Endothelial cell of umbilical vein (primary cell): ENCODE measurements around the gene SLC25A17. TPM values are rescaled to one million over a fixed set of nuclear protein-coding genes. Genes with fewer than 3 reads are reported as not detected.

Experiments
- BruUV-seq: library from RNA; stranded (reverse); fragments of 400-500 nt; replicated peaks from 2 replicates; lab custom pipeline; 2021; lab: Mats Ljungman, UMichigan
- CTCF ChIA-PET: fragments of 300-600, 350-600 bp; sonication (Branson Sonifier 250); formaldehyde crosslinking; loops from one replicate; lab custom pipeline; 2021; ENCODE audit warnings: antibody characterized with exemption, inconsistent platforms; lab: Charles Lee
- POLR2A ChIA-PET: fragments of 300-600, 350-600 bp; sonication (Branson Sonifier 250); formaldehyde crosslinking; loops from one replicate; lab custom pipeline; 2021; ENCODE audit warnings: antibody characterized with exemption, inconsistent platforms; lab: Charles Lee
- DNase-seq: peaks from one replicate; pipeline ENCODE4 v3.0.0-alpha.2; 2011; ENCODE audit warnings: low read depth, low spot score
- FAIRE-seq: peaks from 2 replicates; lab custom pipeline; 2011; peaks lifted over from hg19 to GRCh38; lab: Jason Lieb, UNC
- H2AFZ ChIP-seq: 2 replicates; pipeline ENCODE4 v1.6.0; 2012; ENCODE audit warnings: low read depth, low read length, control low read depth, inconsistent platforms
- H3K27ac ChIP-seq: 2 replicates; pipeline ENCODE4 v1.5.1; 2011; ENCODE audit warnings: low read depth, mild to moderate bottlenecking, control low read depth, low read length, moderate library complexity; ENCODE audit not compliant: insufficient read depth
- H3K27me3 ChIP-seq, 2 experiments: 2 replicates each; pipeline versions ENCODE4 v1.6.0 to v1.6.1; 2011; ENCODE audit warnings: low read length in 2 of 2, mixed read lengths in 1 of 2; ENCODE audit not compliant: control insufficient read depth in 2 of 2, insufficient read depth in 2 of 2
- H3K36me3 ChIP-seq, 2 experiments: 2 replicates in 1 of 2; 3 replicates in 1 of 2; pipeline ENCODE4 v1.5.1; 2011; ENCODE audit warnings: low read length in 2 of 2, mild to moderate bottlenecking in 1 of 2, moderate library complexity in 1 of 2; ENCODE audit not compliant: control insufficient read depth in 2 of 2, insufficient read depth in 2 of 2; ENCODE audit errors: extremely low read depth in 1 of 2
- H3K4me1 ChIP-seq: 3 replicates; pipeline ENCODE4 v1.5.1; 2011; ENCODE audit warnings: mild to moderate bottlenecking, low read length; ENCODE audit not compliant: control insufficient read depth, insufficient read depth; ENCODE audit errors: extremely low read depth
- H3K4me2 ChIP-seq: 2 replicates; pipeline ENCODE4 v1.6.1; 2011; ENCODE audit warnings: low read length, control low read depth, mixed read lengths; ENCODE audit not compliant: insufficient read depth
- H3K4me3 ChIP-seq, 3 experiments: fragments of 200-600 bp in 1 of 3; sonication (generic), shearing (Covaris generic) in 1 of 3; replicated peaks in 1 of 3; 2 replicates each; pipeline ENCODE4 v1.5.1; 2011 to 2016; ENCODE audit warnings: control low read depth in 3 of 3, low read length in 3 of 3, mild to moderate bottlenecking in 2 of 3, inconsistent platforms in 1 of 3, low read depth in 1 of 3, moderate library complexity in 1 of 3; ENCODE audit not compliant: insufficient read depth in 1 of 3
- H3K79me2 ChIP-seq: 2 replicates; pipeline ENCODE4 v1.6.0; 2012; ENCODE audit warnings: low read length, inconsistent platforms; ENCODE audit not compliant: control insufficient read depth, insufficient read depth
- H3K9ac ChIP-seq: replicated peaks from 2 replicates; pipeline ENCODE3; 2011; ENCODE audit warnings: low read length, control low read depth; ENCODE audit not compliant: insufficient read depth; ENCODE audit errors: extremely low read depth
- H3K9me1 ChIP-seq: replicated peaks from 3 replicates; pipeline ENCODE4 v1.6.0; 2011; ENCODE audit warnings: mild to moderate bottlenecking, low read length; ENCODE audit not compliant: control insufficient read depth, insufficient read depth; ENCODE audit errors: extremely low read depth
- H3K9me3 ChIP-seq: replicated peaks from 2 replicates; pipeline ENCODE4 v1.5.1; 2012; ENCODE audit warnings: low read length, inconsistent platforms; ENCODE audit not compliant: control insufficient read depth, insufficient read depth
- H4K20me1 ChIP-seq: replicated peaks from 2 replicates; pipeline ENCODE3; 2011; ENCODE audit warnings: mild to moderate bottlenecking, low read length; ENCODE audit not compliant: control insufficient read depth, insufficient read depth; ENCODE audit errors: extremely low read depth
- EZH2 ChIP-seq: IDR thresholded peaks from 2 replicates; pipeline ENCODE4 v1.6.1; 2012; ENCODE audit warnings: borderline replicate concordance, low read depth, mild to moderate bottlenecking, moderate library complexity, low read length, inconsistent platforms; ENCODE audit not compliant: severe bottlenecking
- FOS ChIP-seq: IDR thresholded peaks from 2 replicates; pipeline ENCODE4 v1.6.1; 2011; ENCODE audit warnings: mild to moderate bottlenecking, low read length, moderate library complexity, borderline replicate concordance; ENCODE audit not compliant: insufficient read depth
- GATA2 ChIP-seq: IDR thresholded peaks from 2 replicates; pipeline ENCODE4 v1.7.0; 2011; ENCODE audit warnings: low read depth, mild to moderate bottlenecking, moderate library complexity, mixed read lengths, low read length; ENCODE audit not compliant: insufficient read length, insufficient read depth
- JUN ChIP-seq: IDR thresholded peaks from 2 replicates; pipeline ENCODE4 v1.6.1; 2011; ENCODE audit warnings: borderline replicate concordance, low read depth; ENCODE audit not compliant: insufficient read length, insufficient read depth
- MAX ChIP-seq: IDR thresholded peaks from 2 replicates; pipeline ENCODE4 v1.6.1; 2011; ENCODE audit not compliant: insufficient read depth, insufficient read length
- MYC ChIP-seq: IDR thresholded peaks from one replicate; pipeline ENCODE4 v1.6.1; 2011; ENCODE audit warnings: mild to moderate bottlenecking, low read depth, low read length
- POLR2A ChIP-seq: IDR thresholded peaks from 2 replicates; pipeline ENCODE4 v1.6.1; 2012; ENCODE audit warnings: low read depth, mild to moderate bottlenecking, control low read depth, low read length
- POLR2AphosphoS5 ChIP-seq: IDR thresholded peaks from 2 replicates; pipeline ENCODE4 v1.6.1; 2012; ENCODE audit warnings: low read depth, mild to moderate bottlenecking, control low read depth, low read length, moderate library complexity; ENCODE audit not compliant: insufficient read depth
- dilution Hi-C: fragments of 300-500 bp; cut with MboI; formaldehyde crosslinking; loops from one replicate; pipeline ENCODE4 v1.15.0; 2019; ENCODE audit warnings: low sequenced_read_pairs; ENCODE audit not compliant: extremely low pct_ligation_motif_present
- intact Hi-C: fragments of 100-400 bp; cut with micrococcal nuclease; formaldehyde crosslinking; loops from one replicate; pipeline ENCODE4 v1.10.0; 2022
- polyA plus RNA-seq, 4 experiments: library from polyadenylated mRNA; depleted of rRNA in 3 of 4; stranded (reverse) in 3 of 4; unstranded in 1 of 4; fragments of >200 nt; gene quantifications; 2 replicates each; pipeline versions ENCODE4 v1.2.1 to v1.2.3, GENCODE V29; 2011 to 2012; ENCODE audit warnings: missing spikeins in 1 of 4
- total RNA-seq: library from RNA; stranded (reverse); gene quantifications from 2 replicates; pipeline ENCODE4 v1.2.3, GENCODE V29; 2021
- TF ChIP-seq, protein P1 (sequence below), 2 donors: IDR thresholded peaks; 1 replicate in 1 of 2; 2 replicates in 1 of 2; pipeline ENCODE4 v1.5.1; 2011; ENCODE audit warnings: low read length in 2 of 2, mild to moderate bottlenecking in 2 of 2, moderate library complexity in 2 of 2, control low read depth in 1 of 2, inconsistent platforms in 1 of 2, low read depth in 1 of 2; ENCODE audit not compliant: insufficient read depth in 1 of 2; ENCODE audit errors: extremely low read depth in 1 of 2

The SLC25A17 gene
- total and polyA plus RNA-seq, 2 donors (not counting 3 experiments of a cell fraction or from before 2014, with no cell fraction given) = 12.2 to 25.8 TPM

GRCh38 chr22:40844951-40845350, 25.8 kb upstream of the SLC25A17 start:
- intact Hi-C loops (no loop called here), dilution Hi-C loops (no loop called here)
- no peaks in the 10 kb centered on the region for H3K9me1 ChIP-seq
- H3K4me2 ChIP-seq = no peak overlapping the region
- no TSS peak for BruUV-seq
- no peaks in the 10 kb centered on the region for H3K4me1 ChIP-seq
- ChIA-PET CTCF (no interaction called here), POLR2A (no interaction called here)
- H4K20me1 ChIP-seq = no peaks in the 10 kb centered on the region
- H3K4me3 ChIP-seq = no peak overlapping the region
- peaks cover 41% of the 10 kb centered on the region for H3K79me2 ChIP-seq
- no peaks in the 10 kb centered on the region for H3K9me3 ChIP-seq
- no peak for DNase-seq
- H3K27me3 ChIP-seq = no peaks in the 10 kb centered on the region
- peaks cover 10 to 28% of the 10 kb centered on the region in 2 experiments for H3K36me3 ChIP-seq
- TF ChIP-seq FOS (no peak), POLR2AphosphoS5 (no peak), GATA2 (no peak), MAX (no peak), MYC (no peak), EZH2 (no peak), POLR2A (no peak), JUN (no peak)
- TF ChIP-seq, protein P1, sequence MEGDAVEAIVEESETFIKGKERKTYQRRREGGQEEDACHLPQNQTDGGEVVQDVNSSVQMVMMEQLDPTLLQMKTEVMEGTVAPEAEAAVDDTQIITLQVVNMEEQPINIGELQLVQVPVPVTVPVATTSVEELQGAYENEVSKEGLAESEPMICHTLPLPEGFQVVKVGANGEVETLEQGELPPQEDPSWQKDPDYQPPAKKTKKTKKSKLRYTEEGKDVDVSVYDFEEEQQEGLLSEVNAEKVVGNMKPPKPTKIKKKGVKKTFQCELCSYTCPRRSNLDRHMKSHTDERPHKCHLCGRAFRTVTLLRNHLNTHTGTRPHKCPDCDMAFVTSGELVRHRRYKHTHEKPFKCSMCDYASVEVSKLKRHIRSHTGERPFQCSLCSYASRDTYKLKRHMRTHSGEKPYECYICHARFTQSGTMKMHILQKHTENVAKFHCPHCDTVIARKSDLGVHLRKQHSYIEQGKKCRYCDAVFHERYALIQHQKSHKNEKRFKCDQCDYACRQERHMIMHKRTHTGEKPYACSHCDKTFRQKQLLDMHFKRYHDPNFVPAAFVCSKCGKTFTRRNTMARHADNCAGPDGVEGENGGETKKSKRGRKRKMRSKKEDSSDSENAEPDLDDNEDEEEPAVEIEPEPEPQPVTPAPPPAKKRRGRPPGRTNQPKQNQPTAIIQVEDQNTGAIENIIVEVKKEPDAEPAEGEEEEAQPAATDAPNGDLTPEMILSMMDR (IDR thresholded peaks at IDR 0.05; ENCODE audit: extremely low read depth in 1 of 2, insufficient read depth in 1 of 2, low read depth in 1 of 2, low read length in 2 of 2) = no peak
- no peak for FAIRE-seq
- no peak overlapping the region for H3K9ac ChIP-seq
- no peak overlapping the region for H2AFZ ChIP-seq
- H3K27ac ChIP-seq = no peak overlapping the region
